Loucy (cell line): ENCODE results near the gene CAMTA1.

ENCODE experiments used
- H2AFZ ChIP-seq: fragments of 200-600 bp; sonication (generic); 2 replicates; pipeline ENCODE4 v1.6.0; 2016; ENCODE audit warnings: antibody characterized with exemption, mild to moderate bottlenecking, low read length, moderate library complexity
- H3F3A ChIP-seq: fragments of 200-600 bp; 2 replicates; pipeline ENCODE4 v1.6.0; 2016; ENCODE audit warnings: antibody characterized with exemption, low read depth, mild to moderate bottlenecking
- H3K27me3 ChIP-seq: fragments of 200-600 bp; sonication (generic); 2 replicates; pipeline ENCODE4 v1.6.1; 2014; ENCODE audit warnings: low read length, mild to moderate bottlenecking; ENCODE audit not compliant: insufficient read depth, poor library complexity, severe bottlenecking
- H3K36me3 ChIP-seq: fragments of 200-600 bp; sonication (generic); 2 replicates; pipeline ENCODE4 v1.6.1; 2016; ENCODE audit warnings: low read length; ENCODE audit not compliant: insufficient read depth
- H3K4me1 ChIP-seq: fragments of 200-600 bp; sonication (generic); 2 replicates; pipeline ENCODE4 v1.5.1; 2014; ENCODE audit warnings: low read length, mild to moderate bottlenecking; ENCODE audit not compliant: insufficient read depth, poor library complexity, severe bottlenecking
- H3K4me2 ChIP-seq: fragments of 200-600 bp; sonication (generic); 2 replicates; pipeline ENCODE4 v1.6.0; 2014; ENCODE audit warnings: antibody characterized with exemption, low read length, low read depth, mild to moderate bottlenecking; ENCODE audit not compliant: poor library complexity, severe bottlenecking
- H3K4me3 ChIP-seq: fragments of 200-600 bp; sonication (generic); 2 replicates; pipeline ENCODE4 v1.5.1; 2014; ENCODE audit warnings: low read length, mild to moderate bottlenecking, mixed read lengths; ENCODE audit not compliant: poor library complexity, severe bottlenecking
- H3K79me2 ChIP-seq: fragments of 200-600 bp; sonication (generic); 2 replicates; pipeline ENCODE4 v1.6.1; 2014; ENCODE audit warnings: low read length; ENCODE audit not compliant: insufficient read depth
- H3K9ac ChIP-seq: fragments of 200-600 bp; sonication (generic); 2 replicates; pipeline ENCODE4 v1.6.0; 2014; ENCODE audit warnings: mild to moderate bottlenecking, low read depth, low read length, moderate library complexity; ENCODE audit not compliant: poor library complexity, severe bottlenecking
- H3K9me2 ChIP-seq: fragments of 200-600 bp; sonication (generic); replicated peaks from 2 replicates; pipeline ENCODE4 v1.6.1; 2016; ENCODE audit warnings: low read depth, low read length, mixed read lengths
- H3K9me3 ChIP-seq: fragments of 200-600 bp; sonication (generic); 2 replicates; pipeline ENCODE4 v1.6.1; 2014; ENCODE audit warnings: mild to moderate bottlenecking, antibody characterized with exemption, low read length, low read depth; ENCODE audit not compliant: insufficient read depth
- H4K20me1 ChIP-seq: fragments of 200-600 bp; sonication (generic); 2 replicates; pipeline ENCODE4 v1.6.0; 2014; ENCODE audit warnings: antibody characterized with exemption, low read length, mild to moderate bottlenecking; ENCODE audit not compliant: insufficient read depth, poor library complexity, severe bottlenecking
- CTCF ChIP-seq: fragments of 200-600 bp; sonication (generic); conservative IDR thresholded peaks from 2 replicates; pipeline ENCODE4 v1.5.1; 2014; ENCODE audit warnings: mild to moderate bottlenecking, antibody characterized with exemption, low read length
- EZH2phosphoT487 ChIP-seq: fragments of 200-600 bp; IDR thresholded peaks from 2 replicates; pipeline ENCODE4 v1.6.1; 2018; ENCODE audit warnings: antibody characterized with exemption, mild to moderate bottlenecking, moderate library complexity, borderline replicate concordance

The CAMTA1 gene

GRCh38 chr1:7399514-7400125 lies 614.4 kb downstream of the CAMTA1 start:
- no peak overlapping the region for H3K4me3 ChIP-seq
- H3K4me2 ChIP-seq: no peak overlapping the region
- 0 out of 2 replicates have a peak, but pooled peaks cover 4% of the 10 kb centered on the region for H3K9me3 ChIP-seq
- no peaks in the 10 kb centered on the region for H4K20me1 ChIP-seq
- H3F3A ChIP-seq: no peaks in the 10 kb centered on the region
- no peaks in the 10 kb centered on the region for H3K4me1 ChIP-seq
- H3K27me3 ChIP-seq: no peaks in the 10 kb centered on the region
- no peaks in the 10 kb centered on the region for H3K79me2 ChIP-seq
- H3K9me2 ChIP-seq: no peaks in the 10 kb centered on the region
- H3K9ac ChIP-seq: no peak overlapping the region
- no peak overlapping the region for H2AFZ ChIP-seq
- no peaks in the 10 kb centered on the region for H3K36me3 ChIP-seq
- TF ChIP-seq CTCF: no peak
- TF ChIP-seq EZH2phosphoT487: no peak

- no peak overlapping the region for H2AFZ ChIP-seq
- H3K9me2 ChIP-seq: no peaks in the 10 kb centered on the region
- peaks cover under 1% of the 10 kb centered on the region; the same call in 1 of the 2 replicates for H3K9me3 ChIP-seq
- no peaks in the 10 kb centered on the region for H3K27me3 ChIP-seq
- no peak overlapping the region for H3K4me2 ChIP-seq
- no peaks in the 10 kb centered on the region for H3K4me1 ChIP-seq
- H3K36me3 ChIP-seq: no peaks in the 10 kb centered on the region
- H4K20me1 ChIP-seq: no peaks in the 10 kb centered on the region
- no peak overlapping the region for H3K9ac ChIP-seq
- H3K4me3 ChIP-seq: no peak overlapping the region
- TF ChIP-seq CTCF (no peak), EZH2phosphoT487 (no peak)
- no peaks in the 10 kb centered on the region for H3F3A ChIP-seq
- no peaks in the 10 kb centered on the region for H3K79me2 ChIP-seq
These were observed 615.3 kb downstream of the CAMTA1 start for GRCh38 chr1:7400566-7400965.

- Histone ChIP-seq H3K36me3 (no peaks in the 10 kb centered on the region), H3K9me3 (no peaks in the 10 kb centered on the region; the same call in 1 of the 2 replicates), H3K4me3 (no peak overlapping the region), H3K9ac (no peak overlapping the region), H3K4me2 (no peak overlapping the region), H3K9me2 (no peaks in the 10 kb centered on the region), H3K4me1 (no peaks in the 10 kb centered on the region), H3K27me3 (no peaks in the 10 kb centered on the region), H4K20me1 (no peaks in the 10 kb centered on the region), H2AFZ (no peak overlapping the region), H3F3A (no peaks in the 10 kb centered on the region), H3K79me2 (no peaks in the 10 kb centered on the region)
- no peak for TF ChIP-seq CTCF
- TF ChIP-seq EZH2phosphoT487: no peak
These were observed 616.7 kb downstream of the CAMTA1 start for GRCh38 chr1:7401814-7402547.
